H1 (cell line): ENCODE results near the gene ANGPTL2. TPM values are rescaled to one million over a fixed set of nuclear protein-coding genes. Genes with fewer than 3 reads are reported as not detected.

ENCODE experiments used
- CTCF ChIA-PET: fragments of 300-600 bp; sonication (Branson Sonifier 250); formaldehyde crosslinking; loops from one replicate; lab custom pipeline; 2021; ENCODE audit not compliant: partially characterized antibody; lab: Charles Lee
- POLR2A ChIA-PET: fragments of 300-600 bp; sonication (Branson Sonifier 250); formaldehyde crosslinking; loops from one replicate; lab custom pipeline; 2021; ENCODE audit warnings: inconsistent platforms; ENCODE audit not compliant: partially characterized antibody; lab: Charles Lee
- DNase-seq, 2 experiments: peaks; one replicate each; pipeline versions ENCODE4 v3.0.0 to v3.0.0-alpha.2; 2010 to 2022; ENCODE audit warnings: low spot score in 2 of 2, low read depth in 1 of 2, mixed read lengths in 1 of 2
- FAIRE-seq: peaks from 2 replicates; lab custom pipeline; 2011; peaks lifted over from hg19 to GRCh38; lab: Jason Lieb, UNC
- H2AFZ ChIP-seq: 2 replicates; pipeline ENCODE4 v1.8.1; 2012; ENCODE audit warnings: low read length, inconsistent platforms
- H2AK5ac ChIP-seq: 2 replicates; pipeline ENCODE4 v1.6.1; 2013; ENCODE audit warnings: low read depth, low read length
- H2BK120ac ChIP-seq: replicated peaks from 2 replicates; pipeline ENCODE3; 2013; ENCODE audit warnings: low read depth, low read length, inconsistent platforms
- H2BK12ac ChIP-seq: 2 replicates; pipeline ENCODE4 v1.6.1; 2013; ENCODE audit warnings: low read depth, low read length
- H2BK15ac ChIP-seq: 2 replicates; pipeline ENCODE4 v1.6.1; 2013; ENCODE audit warnings: low read length
- H2BK20ac ChIP-seq: 2 replicates; pipeline ENCODE4 v1.6.1; 2013; ENCODE audit warnings: low read length
- H2BK5ac ChIP-seq: 2 replicates; pipeline ENCODE4 v1.6.1; 2013; ENCODE audit warnings: low read depth, low read length
- H3K14ac ChIP-seq: 2 replicates; pipeline ENCODE4 v1.6.1; 2013; ENCODE audit warnings: inconsistent platforms; ENCODE audit not compliant: insufficient read length
- H3K18ac ChIP-seq: 2 replicates; pipeline ENCODE4 v1.6.1; 2013; ENCODE audit warnings: low read length; ENCODE audit errors: extremely low read depth
- H3K23ac ChIP-seq: 2 replicates; pipeline ENCODE4 v1.6.1; 2013; ENCODE audit warnings: inconsistent platforms; ENCODE audit not compliant: insufficient read length
- H3K23me2 ChIP-seq: 2 replicates; pipeline ENCODE4 v1.6.1; 2013; ENCODE audit warnings: low read depth, low read length
- H3K27ac ChIP-seq: 2 replicates; pipeline ENCODE4 v1.6.1; 2011; ENCODE audit warnings: low read depth, low read length, inconsistent platforms
- H3K27me3 ChIP-seq, 4 experiments: replicated peaks in 1 of 4; 1 replicate in 1 of 4; 2 replicates in 3 of 4; pipeline versions ENCODE4 v1.6.1 to v1.8.1; 2011 to 2013; ENCODE audit warnings: low read length in 3 of 4, mild to moderate bottlenecking in 3 of 4, inconsistent platforms in 2 of 4, mixed read lengths in 2 of 4, moderate library complexity in 1 of 4; ENCODE audit not compliant: control insufficient read depth in 3 of 4, insufficient read depth in 3 of 4; ENCODE audit errors: extremely low read depth in 1 of 4
- H3K36me3 ChIP-seq, 4 experiments: 2 replicates each; pipeline versions ENCODE4 v1.6.1 to v1.8.1; 2011 to 2013; ENCODE audit warnings: mild to moderate bottlenecking in 4 of 4, low read length in 3 of 4, moderate library complexity in 2 of 4, control low read depth in 1 of 4, inconsistent platforms in 1 of 4; ENCODE audit not compliant: insufficient read depth in 4 of 4, control insufficient read depth in 2 of 4
- H3K4ac ChIP-seq: replicated peaks from 2 replicates; pipeline ENCODE3; 2013; ENCODE audit warnings: low read length, low read depth, mixed read lengths, inconsistent platforms; ENCODE audit not compliant: insufficient read length
- H3K4me1 ChIP-seq, 4 experiments: replicated peaks in 1 of 4; 1 replicate in 1 of 4; 2 replicates in 3 of 4; pipeline versions ENCODE4 v1.6.1 to v1.8.1; 2011 to 2013; ENCODE audit warnings: low read length in 3 of 4, inconsistent platforms in 2 of 4, mixed read lengths in 1 of 4; ENCODE audit not compliant: insufficient read depth in 4 of 4, control insufficient read depth in 3 of 4
- H3K4me2 ChIP-seq, 2 experiments: 2 replicates each; pipeline versions ENCODE4 v1.6.1 to v1.8.1; 2011 to 2013; ENCODE audit warnings: low read depth in 2 of 2, low read length in 2 of 2, control low read depth in 1 of 2, inconsistent platforms in 1 of 2, mild to moderate bottlenecking in 1 of 2; ENCODE audit not compliant: insufficient read depth in 1 of 2
- H3K4me3 ChIP-seq, 4 experiments: fragments of 200-600, 300-600 bp in 1 of 4; sonication (generic), shearing (Covaris generic), sonication (Bioruptor Twin) in 1 of 4; 2 replicates each; pipeline versions ENCODE4 v1.5.1 to v1.8.1; 2011 to 2016; ENCODE audit warnings: low read length in 4 of 4, low read depth in 3 of 4, control low read depth in 2 of 4, inconsistent platforms in 2 of 4, mild to moderate bottlenecking in 2 of 4, mixed read lengths in 1 of 4, moderate library complexity in 1 of 4; ENCODE audit not compliant: insufficient read depth in 2 of 4; ENCODE audit errors: extremely low read depth in 1 of 4
- H3K56ac ChIP-seq: replicated peaks from 2 replicates; pipeline ENCODE3; 2013; ENCODE audit warnings: low read depth, mild to moderate bottlenecking, mixed read lengths, low read length, inconsistent platforms; ENCODE audit not compliant: insufficient read length
- H3K79me1 ChIP-seq: 2 replicates; pipeline ENCODE4 v1.6.1; 2013; ENCODE audit warnings: low read depth, low read length, control low read depth
- H3K79me2 ChIP-seq, 2 experiments: 2 replicates each; pipeline versions ENCODE4 v1.6.1 to v1.8.1; 2012 to 2013; ENCODE audit warnings: low read length in 2 of 2, mild to moderate bottlenecking in 2 of 2, inconsistent platforms in 1 of 2; ENCODE audit not compliant: insufficient read depth in 2 of 2, control insufficient read depth in 1 of 2
- H3K9ac ChIP-seq, 4 experiments: replicated peaks in 1 of 4; 1 replicate in 1 of 4; 2 replicates in 3 of 4; pipeline versions ENCODE4 v1.6.1 to v1.8.1; 2011 to 2013; ENCODE audit warnings: low read depth in 3 of 4, low read length in 3 of 4, control low read depth in 2 of 4, mild to moderate bottlenecking in 2 of 4, moderate library complexity in 2 of 4, inconsistent platforms in 1 of 4; ENCODE audit errors: extremely low read depth in 1 of 4
- H3K9me3 ChIP-seq, 2 experiments: 2 replicates each; pipeline versions ENCODE4 v1.6.1 to v1.8.1; 2012 to 2013; ENCODE audit warnings: mild to moderate bottlenecking in 2 of 2, moderate library complexity in 2 of 2, control low read depth in 1 of 2, inconsistent platforms in 1 of 2, low read depth in 1 of 2, low read length in 1 of 2, mixed read lengths in 1 of 2; ENCODE audit not compliant: insufficient read depth in 2 of 2
- H4K20me1 ChIP-seq, 2 experiments: replicated peaks in 1 of 2; 2 replicates each; pipeline versions ENCODE3 to v1.8.1; 2011 to 2013; ENCODE audit warnings: inconsistent platforms in 2 of 2, low read length in 2 of 2, mild to moderate bottlenecking in 1 of 2; ENCODE audit not compliant: insufficient read depth in 2 of 2, control insufficient read depth in 1 of 2
- H4K5ac ChIP-seq: 2 replicates; pipeline ENCODE4 v1.6.1; 2013; ENCODE audit warnings: low read length, low read depth, mixed read lengths, inconsistent platforms; ENCODE audit not compliant: insufficient read length
- H4K8ac ChIP-seq: 2 replicates; pipeline ENCODE4 v1.8.0; 2013; ENCODE audit warnings: mild to moderate bottlenecking, moderate library complexity, low read length, inconsistent platforms; ENCODE audit not compliant: insufficient read depth; ENCODE audit errors: extremely low read depth
- H4K91ac ChIP-seq: replicated peaks from 2 replicates; pipeline ENCODE3; 2013; ENCODE audit warnings: low read length, mixed read lengths, inconsistent platforms; ENCODE audit not compliant: insufficient read length
- ASH2L ChIP-seq: fragments of 200-600, 300-600 bp; sonication (generic); IDR thresholded peaks from one replicate; pipeline ENCODE4 v1.7.1; 2017; ENCODE audit warnings: low read length
- CTBP2 ChIP-seq: IDR thresholded peaks from 2 replicates; pipeline ENCODE4 v1.7.0; 2011; ENCODE audit warnings: borderline replicate concordance, mild to moderate bottlenecking, moderate library complexity, mixed read lengths, low read length; ENCODE audit not compliant: insufficient read depth, insufficient read length
- KDM1A ChIP-seq: fragments of 200-600, 300-600 bp; sonication (generic); IDR thresholded peaks from 2 replicates; pipeline ENCODE4 v1.7.1; 2016; ENCODE audit warnings: mild to moderate bottlenecking, low read length, borderline replicate concordance
- KDM5A ChIP-seq: fragments of 200-600 bp; IDR thresholded peaks from 2 replicates; pipeline ENCODE4 v1.7.1; 2012; ENCODE audit warnings: mild to moderate bottlenecking, low read length, inconsistent platforms, mixed read lengths
- NRF1 ChIP-seq: IDR thresholded peaks from 2 replicates; pipeline ENCODE4 v1.6.1; 2011; ENCODE audit warnings: mild to moderate bottlenecking, low read depth, low read length, improper control_type of control experiment
- POU5F1 ChIP-seq: IDR thresholded peaks from 2 replicates; pipeline ENCODE4 v1.6.1; 2011; ENCODE audit warnings: low read depth, mild to moderate bottlenecking, low read length, moderate library complexity
- SUZ12 ChIP-seq: fragments of 200-600 bp; sonication (generic); IDR thresholded peaks from 2 replicates; pipeline ENCODE4 v1.6.1; 2012; ENCODE audit warnings: mild to moderate bottlenecking, inconsistent platforms, low read length, moderate library complexity, mixed read lengths
- TAF1 ChIP-seq: IDR thresholded peaks from 2 replicates; pipeline ENCODE4 v1.6.1; 2011; ENCODE audit warnings: mild to moderate bottlenecking, low read depth, low read length
- TCF12 ChIP-seq: IDR thresholded peaks from 2 replicates; pipeline ENCODE4 v1.6.1; 2011; ENCODE audit warnings: low read depth, mild to moderate bottlenecking, low read length
- ZNF274 ChIP-seq: IDR thresholded peaks from 2 replicates; pipeline ENCODE4 v1.7.0; 2012; ENCODE audit warnings: low read length, borderline replicate concordance; ENCODE audit errors: extremely low read depth
- WGBS, 2 experiments: shearing (Covaris generic) in 1 of 2; methylation state at CpG; one replicate each; pipeline versions ENCODE4 v1.1.6 to v1.1.7; 2013 to 2015; ENCODE audit warnings: low lambda C conversion rate in 2 of 2, mixed read lengths in 2 of 2, inconsistent platforms in 1 of 2, low coverage in 1 of 2, missing lambda C conversion rate in 1 of 2; ENCODE audit not compliant: insufficient replicate concordance in 2 of 2, insufficient coverage in 1 of 2, insufficient read length in 1 of 2; ENCODE audit errors: extremely low coverage in 1 of 2, missing lambda C conversion rate in 1 of 2; 5-methylcytosine and 5-hydroxymethylcytosine counted together
- polyA plus RNA-seq, 7 experiments: library from polyadenylated mRNA; depleted of rRNA in 3 of 7; stranded (reverse) in 5 of 7; unstranded in 2 of 7; fragments of >200 nt in 5 of 7; fragments of 200-250 nt in 2 of 7; gene quantifications; 1 replicate in 5 of 7; 2 replicates in 1 of 7; 4 replicates in 1 of 7; pipeline versions ENCODE4 v1.2.1 to v1.2.3, GENCODE V29; 2011 to 2013; ENCODE audit warnings: missing spikeins in 2 of 7, mixed read lengths in 2 of 7
- total RNA-seq: library from RNA; stranded (reverse); fragmentation: NEBNext Ultra II Directional; extraction: Animal tissue kit (Norgen Biotek cat#: 25700); gene quantifications from 2 replicates; pipeline ENCODE4 v1.2.1, GENCODE V29; 2021

The ANGPTL2 gene
- total and polyA plus RNA-seq, 2 of the 8 experiments (the other 6 are each of a cell fraction or from before 2014, with no cell fraction given) = 9.0 to 10.6 TPM

DNA sequence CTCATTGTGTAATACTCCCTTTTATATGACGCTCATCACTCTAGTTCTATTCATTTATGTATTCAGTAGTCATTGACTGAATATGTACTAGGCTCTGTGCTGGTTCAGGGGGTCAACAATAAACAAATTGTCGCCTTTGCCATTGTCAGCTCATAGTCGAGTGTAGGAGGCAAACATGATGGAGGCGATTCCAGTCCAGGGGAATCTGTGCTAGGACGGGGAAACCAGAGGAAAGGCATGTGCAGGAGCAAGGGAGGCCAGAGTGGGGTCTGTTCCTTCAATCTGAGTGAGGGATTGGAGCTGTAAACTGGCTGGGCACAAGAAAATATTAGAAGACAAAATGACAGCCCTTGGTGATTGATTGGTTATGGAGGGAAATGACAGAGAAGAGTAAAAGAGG is 83.9 kb downstream of the ANGPTL2 start:
- FAIRE-seq (no peak), DNase-seq (no peak)

More for the DNA sequence above, 83.9 kb downstream of the ANGPTL2 start:
- Histone ChIP-seq H3K27ac (no peak overlapping the region), H3K4me3 (no peak overlapping the region), H3K18ac (no peak overlapping the region), H3K56ac (no peak overlapping the region), H3K4me2 (no peak overlapping the region), H3K79me2 (no peaks in the 10 kb centered on the region), H2BK20ac (no peak overlapping the region), H2BK120ac (no peak overlapping the region), H3K79me1 (no peaks in the 10 kb centered on the region), H3K14ac (no peak overlapping the region), H2BK12ac (no peak overlapping the region), H2BK15ac (no peak overlapping the region), H4K8ac (no peak overlapping the region), H2AFZ (no peak overlapping the region), H2AK5ac (no peak overlapping the region), H3K23ac (no peak overlapping the region), H3K9me3 (no peaks in the 10 kb centered on the region), H3K36me3 (no peaks in the 10 kb centered on the region), H3K4me1 (no peaks in the 10 kb centered on the region), H4K20me1 (no peaks in the 10 kb centered on the region), H3K27me3 (no peaks in the 10 kb centered on the region), H3K4ac (no peak overlapping the region), H2BK5ac (no peak overlapping the region), H3K23me2 (no peaks in the 10 kb centered on the region), H3K9ac (no peak overlapping the region), H4K5ac (no peak overlapping the region), H4K91ac (no peak overlapping the region)
- TF ChIP-seq ZNF274 = no peak
- TF ChIP-seq SUZ12 = no peak
- TF ChIP-seq TCF12 = no peak
- no peak for TF ChIP-seq TAF1
- TF ChIP-seq KDM1A = no peak
- no peak for TF ChIP-seq KDM5A
- no peak for TF ChIP-seq POU5F1
- no peak for TF ChIP-seq ASH2L
- TF ChIP-seq CTBP2 = no peak
- no peak for TF ChIP-seq NRF1
- ChIA-PET CTCF (interaction anchor here (0.6 kb wide), 1 partner anchor 19 kb away, joined by 3 read pairs; no protein-coding TSS in a partner anchor), POLR2A (interaction anchor here (1.3 kb wide), 1 partner anchor 46 kb away, joined by 3 read pairs; no protein-coding TSS in a partner anchor)
- WGBS, 2 experiments = 90% methylated on average over 5 of the region's 5 CpGs; no CpG with 5 or more reads in 1 of the 2 experiments
